DMS53 treated with DMSO at 0.1 percent for 48 hours (cell line): ENCODE measurements around the gene PHACTR1.

ENCODE experiments used
- DNase-seq: peaks from one replicate; lab custom pipeline; 2025; ENCODE audit not compliant: unreplicated experiment; lab: John Stamatoyannopoulos, UW

Gene PHACTR1

DNA sequence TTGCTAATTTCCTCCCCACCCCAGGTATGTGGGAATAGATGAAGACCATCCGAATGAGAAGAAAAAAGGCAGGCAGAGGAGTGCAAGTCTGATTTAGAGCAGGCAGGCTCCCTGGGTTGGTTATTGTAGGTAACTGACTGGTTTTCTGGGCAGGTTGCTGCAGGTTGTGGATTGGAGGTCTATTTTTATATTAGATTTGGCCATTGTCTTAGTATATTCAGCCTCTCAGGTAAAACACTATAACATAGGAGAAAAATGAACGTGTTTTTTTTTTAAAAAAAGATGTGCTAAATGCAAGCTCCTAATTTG is 612.3 kb downstream of the PHACTR1 start:
- no peak for DNase-seq

DNA sequence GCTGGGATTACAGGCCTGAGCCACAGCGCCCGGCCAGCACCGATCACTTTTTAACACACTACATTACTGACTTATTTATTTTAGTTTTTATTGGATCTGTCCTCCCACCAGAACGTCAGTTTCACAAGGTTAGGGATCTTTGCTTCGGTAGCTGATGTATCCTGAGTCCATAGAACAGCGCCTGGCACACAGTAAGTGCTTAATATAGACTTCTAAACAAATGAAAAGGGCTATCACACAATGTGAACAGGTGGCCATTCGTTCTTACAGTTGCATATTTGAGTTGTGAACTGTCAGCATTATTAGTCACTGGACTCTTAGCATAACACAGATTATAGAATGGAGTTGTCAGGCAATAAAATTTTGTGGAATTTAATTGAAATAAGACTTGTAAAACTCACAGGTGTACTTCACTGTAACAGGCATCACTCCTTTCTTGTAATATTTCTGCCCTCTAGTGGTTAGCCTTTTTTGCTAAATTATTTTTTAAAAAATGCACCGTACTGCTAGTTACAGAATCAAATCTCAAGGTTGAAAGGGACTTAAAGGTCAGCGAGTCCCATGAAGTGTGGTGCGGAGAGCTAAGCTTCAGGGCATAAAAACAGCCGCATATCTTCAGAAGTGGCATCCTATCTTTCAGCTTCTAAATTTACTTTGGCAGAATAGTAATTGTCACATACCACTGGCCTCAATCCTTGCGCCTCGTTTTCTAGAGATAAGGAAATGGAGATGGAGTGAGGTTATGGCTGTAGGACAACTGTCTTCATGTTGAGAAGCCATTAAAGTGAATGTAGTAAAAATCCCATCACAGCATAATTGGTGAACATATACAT is 615.2 kb downstream of the PHACTR1 start:
- DNase-seq = peak; percentile 51

DNA sequence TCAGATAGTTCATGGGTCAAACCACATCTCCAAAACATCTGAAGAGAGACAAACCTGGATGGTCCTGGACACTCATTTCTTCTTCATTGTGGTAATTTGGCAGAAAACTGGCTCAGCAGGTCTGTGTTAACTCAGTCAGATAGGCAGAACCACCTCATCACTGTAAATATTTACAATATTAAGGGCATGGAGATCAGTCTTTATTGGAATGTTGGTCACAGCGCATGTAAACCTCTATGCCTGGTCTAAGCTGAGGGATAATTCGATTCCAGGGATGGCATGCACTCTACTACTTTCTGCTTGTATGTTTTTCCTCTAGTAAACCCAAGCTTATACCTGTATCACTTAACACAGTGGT is 615.8 kb downstream of the PHACTR1 start:
- DNase-seq = peak; percentile 51

DNA sequence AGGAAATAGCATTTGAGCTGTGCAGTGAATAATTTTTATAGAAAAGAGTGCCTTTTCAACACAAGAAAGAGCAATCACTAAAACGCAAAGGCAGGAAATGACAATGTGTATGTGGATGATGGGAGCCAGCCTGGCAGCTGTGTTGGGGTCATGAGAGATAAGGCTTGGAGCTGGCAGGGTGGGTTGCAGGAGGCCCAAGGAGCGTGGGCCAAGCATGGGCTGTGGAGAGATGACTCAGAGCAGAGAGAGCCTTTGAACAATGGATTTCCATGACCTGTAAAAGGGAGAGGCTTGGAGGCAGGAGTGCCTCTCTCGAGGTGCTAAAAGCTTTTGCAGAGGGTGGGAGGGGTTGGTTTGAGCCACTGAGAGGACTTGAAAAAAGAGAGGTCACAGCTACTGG is 618.4 kb downstream of the PHACTR1 start:
- DNase-seq = no peak

DNA sequence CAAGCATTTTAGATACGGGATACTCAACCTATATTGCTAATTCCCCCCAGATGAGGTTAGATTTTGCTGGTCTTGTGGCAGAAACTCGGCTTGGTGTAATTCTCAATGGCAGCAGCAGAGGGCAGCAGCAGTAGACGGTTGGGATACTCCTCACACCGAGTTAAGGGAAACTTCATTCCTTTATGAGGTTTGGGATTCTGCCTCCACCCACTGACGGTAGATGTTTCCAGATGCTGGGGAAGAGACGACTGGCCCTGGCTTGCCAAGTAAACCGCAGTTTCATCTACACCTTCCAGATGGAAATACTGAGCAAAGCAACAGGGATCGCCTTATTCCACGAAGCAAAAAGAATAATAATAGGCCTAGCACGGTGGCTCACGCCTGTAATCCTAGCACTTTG is 620.0 kb downstream of the PHACTR1 start:
- peak; percentile 73 for DNase-seq

DNA sequence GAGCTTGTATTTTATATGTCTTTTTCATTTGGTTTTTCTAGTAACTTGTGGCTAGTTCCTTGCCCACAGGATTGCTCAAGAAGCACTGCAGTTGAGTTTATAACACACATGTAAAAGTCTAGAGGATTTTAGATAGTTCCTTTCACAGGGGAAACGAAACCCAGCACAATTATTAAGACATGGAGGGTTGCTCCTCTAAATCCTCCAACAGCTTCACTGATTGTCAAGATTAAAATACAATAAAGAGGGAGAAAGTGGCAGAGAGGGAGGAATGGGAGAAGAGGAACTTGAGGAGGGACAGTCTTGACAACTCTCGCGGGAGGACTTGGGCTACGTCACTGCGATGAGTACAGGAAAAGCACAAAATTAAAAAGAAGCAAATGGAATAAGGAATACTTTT is 621.5 kb downstream of the PHACTR1 start:
- DNase-seq = no peak
